A549 (cell line): Measurements from ENCODE around the gene NRIP3.

Experiments used
- BHLHE40 ChIP-seq: IDR thresholded peaks from 2 replicates; pipeline ENCODE4 v1.6.1; 2012; ENCODE audit warnings: low read depth, low read length, inconsistent platforms
- CHD2 ChIP-seq: fragments of 150-350 bp; IDR thresholded peaks from 2 replicates; pipeline ENCODE4 v1.6.1; 2014; ENCODE audit warnings: low read length; ENCODE audit not compliant: partially characterized antibody
- CHD4 ChIP-seq: fragments of 200-600 bp; sonication (generic); IDR thresholded peaks from 2 replicates; pipeline ENCODE4 v1.6.1; 2016; ENCODE audit warnings: antibody characterized with exemption, mild to moderate bottlenecking, borderline replicate concordance
- FOSL2 ChIP-seq, 2 experiments: fragments of 450-650 bp in 1 of 2; fragments of >200 bp in 1 of 2; sonication (Bioruptor Twin) in 1 of 2; formaldehyde crosslinking; IDR thresholded peaks; 2 replicates each; pipeline versions ENCODE4 v1.5.0 to v1.6.1; 2016 to 2020; ENCODE audit warnings: mild to moderate bottlenecking in 1 of 2, moderate library complexity in 1 of 2
- JUN ChIP-seq, 2 experiments: fragments of >200 bp; sonication (Bioruptor Twin); formaldehyde crosslinking; IDR thresholded peaks; 2 replicates in 1 of 2; 3 replicates in 1 of 2; pipeline ENCODE4 v1.6.1; 2016 to 2017
- KDM5A ChIP-seq: fragments of 200-600 bp; sonication (generic); IDR thresholded peaks from 2 replicates; pipeline ENCODE4 v1.6.1; 2016; ENCODE audit warnings: antibody characterized with exemption, mild to moderate bottlenecking
- RFX5 ChIP-seq: fragments of 450-650 bp; IDR thresholded peaks from 2 replicates; pipeline ENCODE4 v1.7.1; 2014; ENCODE audit warnings: antibody characterized with exemption, mild to moderate bottlenecking, moderate library complexity
- TP53 ChIP-seq: fragments of 250-450 bp; sonication (Bioruptor Pico); IDR thresholded peaks from 2 replicates; pipeline ENCODE4 v1.5.0; 2021; ENCODE audit warnings: mild to moderate bottlenecking, moderate library complexity
- TF ChIP-seq, protein P1 (sequence below): fragments of >200 bp; sonication (Bioruptor Twin); formaldehyde crosslinking; IDR thresholded peaks from 3 replicates; pipeline ENCODE4 v1.5.1; 2016
- TF ChIP-seq, protein P2 (sequence below): IDR thresholded peaks from 2 replicates; pipeline ENCODE4 v1.6.1; 2012

DNA sequence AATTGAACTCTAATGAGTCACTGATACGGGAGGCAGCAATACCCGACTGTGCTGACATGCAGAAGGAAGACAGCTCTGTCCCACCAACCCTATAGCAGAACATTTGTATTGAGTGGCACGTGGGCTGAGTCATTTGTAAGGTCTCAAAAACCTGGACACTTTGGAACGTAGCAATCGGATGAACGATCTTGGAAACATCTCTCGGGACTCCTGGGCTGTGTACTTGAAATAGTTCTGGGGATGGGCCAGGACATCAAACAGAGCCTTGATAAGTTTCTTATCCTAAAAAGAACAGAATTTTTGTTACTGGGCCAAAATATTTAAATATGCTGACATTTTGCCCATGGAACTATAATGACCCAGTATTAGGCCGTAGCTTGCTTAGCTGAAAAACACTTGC lies 17.1 kb upstream of the NRIP3 start:
- TF ChIP-seq, protein P1, sequence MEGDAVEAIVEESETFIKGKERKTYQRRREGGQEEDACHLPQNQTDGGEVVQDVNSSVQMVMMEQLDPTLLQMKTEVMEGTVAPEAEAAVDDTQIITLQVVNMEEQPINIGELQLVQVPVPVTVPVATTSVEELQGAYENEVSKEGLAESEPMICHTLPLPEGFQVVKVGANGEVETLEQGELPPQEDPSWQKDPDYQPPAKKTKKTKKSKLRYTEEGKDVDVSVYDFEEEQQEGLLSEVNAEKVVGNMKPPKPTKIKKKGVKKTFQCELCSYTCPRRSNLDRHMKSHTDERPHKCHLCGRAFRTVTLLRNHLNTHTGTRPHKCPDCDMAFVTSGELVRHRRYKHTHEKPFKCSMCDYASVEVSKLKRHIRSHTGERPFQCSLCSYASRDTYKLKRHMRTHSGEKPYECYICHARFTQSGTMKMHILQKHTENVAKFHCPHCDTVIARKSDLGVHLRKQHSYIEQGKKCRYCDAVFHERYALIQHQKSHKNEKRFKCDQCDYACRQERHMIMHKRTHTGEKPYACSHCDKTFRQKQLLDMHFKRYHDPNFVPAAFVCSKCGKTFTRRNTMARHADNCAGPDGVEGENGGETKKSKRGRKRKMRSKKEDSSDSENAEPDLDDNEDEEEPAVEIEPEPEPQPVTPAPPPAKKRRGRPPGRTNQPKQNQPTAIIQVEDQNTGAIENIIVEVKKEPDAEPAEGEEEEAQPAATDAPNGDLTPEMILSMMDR: no peak
- TF ChIP-seq BHLHE40 (no peak), CHD2 (no peak), TP53 (CRISPR knock-in tag) (no peak), FOSL2 (IDR thresholded peaks at IDR 0.05) (no peak), FOSL2 (CRISPR knock-in tag; IDR thresholded peaks at IDR 0.05) (no peak), CHD4 (no peak), KDM5A (no peak), RFX5 (no peak), JUN (IDR thresholded peaks at IDR 0.05) (no peak)
- TF ChIP-seq, protein P2, sequence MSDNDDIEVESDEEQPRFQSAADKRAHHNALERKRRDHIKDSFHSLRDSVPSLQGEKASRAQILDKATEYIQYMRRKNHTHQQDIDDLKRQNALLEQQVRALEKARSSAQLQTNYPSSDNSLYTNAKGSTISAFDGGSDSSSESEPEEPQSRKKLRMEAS: no peak
